Neural crest cell (in vitro differentiated cells): ENCODE results near the gene P2RX2. TPM values are rescaled to one million over a fixed set of nuclear protein-coding genes. Genes with fewer than 3 reads are reported as not detected.

Source experiments
- DNase-seq: peaks from one replicate; pipeline ENCODE4 v3.0.0; 2021; ENCODE audit warnings: low read depth, mixed read lengths, low spot score
- H3K27ac Mint-ChIP-seq: one replicate; pipeline ENCODE4 v1.8.0; 2021; ENCODE audit warnings: mild to moderate bottlenecking, mixed read lengths; ENCODE audit not compliant: unreplicated experiment
- H3K27me3 Mint-ChIP-seq: 2 replicates; pipeline ENCODE4 v1.8.0; 2021; ENCODE audit warnings: low read depth, mild to moderate bottlenecking, mixed read lengths
- H3K36me3 Mint-ChIP-seq: 2 replicates; pipeline ENCODE4 v1.8.0; 2021; ENCODE audit warnings: low read depth, mild to moderate bottlenecking, mixed read lengths
- H3K4me1 Mint-ChIP-seq: 2 replicates; pipeline ENCODE4 v1.8.0; 2021; ENCODE audit warnings: mixed read lengths
- H3K4me3 Mint-ChIP-seq: one replicate; pipeline ENCODE4 v1.8.0; 2021; ENCODE audit warnings: mild to moderate bottlenecking, mixed read lengths
- H3K9me3 Mint-ChIP-seq: 2 replicates; pipeline ENCODE4 v1.8.0; 2021; ENCODE audit warnings: mixed read lengths
- total RNA-seq: library from RNA; stranded (reverse); gene quantifications from 2 replicates; pipeline ENCODE4 v1.2.1, GENCODE V29; 2021
- TF ChIP-seq, protein P1 (sequence below): fragments of 200-600 bp; sonication (generic); conservative IDR thresholded peaks from 2 replicates; pipeline ENCODE4 v1.5.0; 2021; ENCODE audit warnings: antibody characterized with exemption, mild to moderate bottlenecking

The P2RX2 gene
- total RNA-seq, 1 donor from 2014 or later = not detected

- no peak for DNase-seq
- TF ChIP-seq, protein P1, sequence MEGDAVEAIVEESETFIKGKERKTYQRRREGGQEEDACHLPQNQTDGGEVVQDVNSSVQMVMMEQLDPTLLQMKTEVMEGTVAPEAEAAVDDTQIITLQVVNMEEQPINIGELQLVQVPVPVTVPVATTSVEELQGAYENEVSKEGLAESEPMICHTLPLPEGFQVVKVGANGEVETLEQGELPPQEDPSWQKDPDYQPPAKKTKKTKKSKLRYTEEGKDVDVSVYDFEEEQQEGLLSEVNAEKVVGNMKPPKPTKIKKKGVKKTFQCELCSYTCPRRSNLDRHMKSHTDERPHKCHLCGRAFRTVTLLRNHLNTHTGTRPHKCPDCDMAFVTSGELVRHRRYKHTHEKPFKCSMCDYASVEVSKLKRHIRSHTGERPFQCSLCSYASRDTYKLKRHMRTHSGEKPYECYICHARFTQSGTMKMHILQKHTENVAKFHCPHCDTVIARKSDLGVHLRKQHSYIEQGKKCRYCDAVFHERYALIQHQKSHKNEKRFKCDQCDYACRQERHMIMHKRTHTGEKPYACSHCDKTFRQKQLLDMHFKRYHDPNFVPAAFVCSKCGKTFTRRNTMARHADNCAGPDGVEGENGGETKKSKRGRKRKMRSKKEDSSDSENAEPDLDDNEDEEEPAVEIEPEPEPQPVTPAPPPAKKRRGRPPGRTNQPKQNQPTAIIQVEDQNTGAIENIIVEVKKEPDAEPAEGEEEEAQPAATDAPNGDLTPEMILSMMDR = no peak
- H3K27me3 Mint-ChIP-seq = no peaks in the 10 kb centered on the region
- no peak overlapping the region for H3K4me3 Mint-ChIP-seq
- no peaks in the 10 kb centered on the region for H3K9me3 Mint-ChIP-seq
- H3K4me1 Mint-ChIP-seq = no peaks in the 10 kb centered on the region
- no peak overlapping the region for H3K27ac Mint-ChIP-seq
- H3K36me3 Mint-ChIP-seq = peaks cover 28% of the 10 kb centered on the region
Measured at GRCh38 chr12:132661972-132662371, 43.4 kb downstream of the P2RX2 start.

DNA sequence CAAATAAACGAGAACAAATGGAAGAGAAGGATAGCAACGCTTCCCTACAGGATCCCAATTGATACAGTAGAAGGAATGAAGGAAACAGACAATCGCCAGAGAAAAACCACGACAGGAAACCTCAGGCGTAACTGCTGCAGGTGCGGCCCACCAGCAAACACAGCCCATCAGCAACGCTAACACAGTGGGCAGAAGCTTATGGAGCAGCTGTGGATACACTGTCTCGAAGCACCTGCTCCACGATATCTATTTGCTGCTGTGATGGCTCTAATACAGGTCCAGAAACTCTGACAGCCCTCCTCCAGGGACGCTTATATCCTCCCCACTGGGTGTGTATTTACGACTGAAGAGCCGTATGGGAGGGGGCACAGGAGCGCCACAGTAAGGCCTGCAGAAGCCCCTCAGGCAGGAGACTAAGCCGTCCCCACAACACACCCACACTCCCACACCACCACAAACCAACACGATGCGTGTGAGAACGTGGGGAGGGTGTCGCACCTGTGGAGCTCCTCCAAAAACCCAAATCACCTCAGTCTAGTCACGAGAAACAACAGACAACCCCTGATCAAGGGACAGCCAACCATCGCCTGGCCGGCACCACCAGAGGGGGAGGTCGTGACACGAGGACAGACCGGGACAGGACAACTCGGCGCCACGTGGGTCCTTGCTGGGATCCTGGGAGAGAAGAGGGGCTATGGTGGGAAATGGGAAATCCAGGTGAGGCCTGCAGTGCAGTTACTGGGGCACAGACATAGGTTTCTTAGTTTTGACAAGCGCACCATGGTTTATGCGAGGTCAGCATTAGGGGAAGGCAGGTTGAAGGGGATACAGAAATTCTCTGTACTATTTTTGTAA lies 44.6 kb downstream of the P2RX2 start:
- TF ChIP-seq, protein P1 = no peak
- Mint-ChIP-seq H3K4me1 (no peaks in the 10 kb centered on the region), H3K36me3 (peaks cover 23% of the 10 kb centered on the region), H3K4me3 (no peak overlapping the region), H3K27ac (peak overlapping the region; percentile 75), H3K27me3 (no peaks in the 10 kb centered on the region), H3K9me3 (no peaks in the 10 kb centered on the region)
- no peak for DNase-seq

GRCh38 chr12:132664206-132665148 lies 45.9 kb downstream of the P2RX2 start:
- Mint-ChIP-seq H3K27me3 (no peaks in the 10 kb centered on the region), H3K4me1 (no peaks in the 10 kb centered on the region), H3K9me3 (no peaks in the 10 kb centered on the region), H3K4me3 (no peak overlapping the region), H3K36me3 (peaks cover 23% of the 10 kb centered on the region), H3K27ac (peak overlapping the region; percentile 67)
- TF ChIP-seq, protein P1 = no peak
- DNase-seq = no peak

GRCh38 chr12:132665149-132665491 lies 46.5 kb downstream of the P2RX2 start:
- H3K4me1 Mint-ChIP-seq = no peaks in the 10 kb centered on the region
- H3K27ac Mint-ChIP-seq = peak overlapping the region; percentile 67
- peaks cover 23% of the 10 kb centered on the region for H3K36me3 Mint-ChIP-seq
- H3K9me3 Mint-ChIP-seq = no peaks in the 10 kb centered on the region
- no peak for DNase-seq
- H3K27me3 Mint-ChIP-seq = no peaks in the 10 kb centered on the region
- TF ChIP-seq, protein P1 = no peak
- no peak overlapping the region for H3K4me3 Mint-ChIP-seq

- Mint-ChIP-seq H3K27me3 (no peaks in the 10 kb centered on the region), H3K9me3 (no peaks in the 10 kb centered on the region), H3K36me3 (peaks cover 23% of the 10 kb centered on the region), H3K27ac (no peak overlapping the region), H3K4me3 (no peak overlapping the region), H3K4me1 (no peaks in the 10 kb centered on the region)
- DNase-seq = no peak
- TF ChIP-seq, protein P1 = no peak
Measured at GRCh38 chr12:132665794-132666193, 47.2 kb downstream of the P2RX2 start.
